NCI-H2196 treated with DMSO at 0.1 percent for 48 hours (cell line): Measurements from ENCODE around the gene NPC1.

ENCODE experiments used
- DNase-seq: peaks from one replicate; lab custom pipeline; 2025; ENCODE audit not compliant: unreplicated experiment; lab: John Stamatoyannopoulos, UW

Gene NPC1

DNA sequence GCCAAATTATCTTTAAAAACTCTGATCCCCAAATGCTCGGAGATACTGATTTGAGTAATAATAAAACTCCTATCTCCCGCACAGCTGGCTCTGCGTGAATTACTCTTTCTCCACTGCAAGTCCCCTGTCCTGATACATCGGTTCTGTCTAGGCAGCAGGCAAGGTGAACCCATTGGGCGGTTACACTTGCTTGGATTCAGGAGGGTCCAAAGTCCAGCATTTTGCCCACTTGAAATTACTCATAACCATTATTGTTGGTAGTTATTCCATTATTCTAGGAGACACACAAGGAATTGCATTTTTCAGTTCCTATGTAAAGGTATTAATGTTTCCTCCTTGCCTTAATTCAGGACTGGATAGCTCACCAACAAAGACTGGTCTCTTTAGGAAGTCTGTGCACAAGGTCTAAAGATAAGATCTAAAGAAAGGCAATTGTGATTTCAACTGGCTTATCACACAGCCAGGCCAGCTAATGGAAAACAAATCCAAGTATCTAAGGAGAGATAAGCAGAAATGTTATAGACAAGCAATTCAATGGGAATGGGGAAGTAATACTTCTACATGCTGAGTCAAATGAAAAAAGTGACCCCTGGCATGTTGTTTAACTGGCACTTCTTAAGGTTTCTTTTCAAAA lies 23.2 kb upstream of the NPC1 start:
- no peak for DNase-seq

DNA sequence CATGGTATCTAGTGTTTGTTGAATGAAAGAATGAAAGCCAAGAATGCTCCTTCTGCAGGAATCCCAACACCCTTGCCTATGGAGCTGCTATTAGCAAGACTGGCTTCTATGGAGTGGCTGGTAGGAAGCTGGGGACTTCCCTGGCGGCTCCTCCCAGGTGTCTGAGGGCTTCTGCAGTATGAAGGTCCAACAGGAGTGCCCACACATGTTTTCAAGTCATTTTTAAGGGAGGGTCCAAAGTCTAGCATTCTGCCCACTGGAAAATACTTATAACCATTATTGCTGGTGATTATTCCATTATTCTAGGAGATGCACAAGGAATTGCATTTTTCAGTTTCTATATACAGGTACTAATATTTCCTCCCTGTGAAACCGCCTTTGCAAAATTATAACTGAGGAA lies 21.9 kb upstream of the NPC1 start:
- DNase-seq, result no peak

GRCh38 chr18:23605941-23606340 lies 19.6 kb upstream of the NPC1 start:
- no peak for DNase-seq

DNA sequence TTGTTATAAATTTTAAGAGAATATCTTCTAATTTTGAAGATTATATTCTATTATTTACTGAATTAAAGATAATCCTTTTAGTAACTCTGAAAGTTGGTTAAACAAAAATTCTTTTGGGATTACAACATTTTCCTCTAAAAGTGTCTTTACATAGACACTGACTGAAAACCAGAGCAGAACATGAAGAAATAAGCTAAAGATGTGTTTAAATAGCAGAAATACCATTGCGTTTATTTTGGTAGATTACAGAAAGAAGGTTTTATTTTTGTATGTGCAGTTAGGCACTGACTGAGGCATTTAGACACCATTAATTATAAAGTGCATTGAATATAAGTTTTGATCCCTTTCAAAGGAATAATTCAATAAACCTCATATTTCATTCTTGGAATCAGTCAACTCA lies 13.5 kb upstream of the NPC1 start:
- DNase-seq, result no peak

DNA sequence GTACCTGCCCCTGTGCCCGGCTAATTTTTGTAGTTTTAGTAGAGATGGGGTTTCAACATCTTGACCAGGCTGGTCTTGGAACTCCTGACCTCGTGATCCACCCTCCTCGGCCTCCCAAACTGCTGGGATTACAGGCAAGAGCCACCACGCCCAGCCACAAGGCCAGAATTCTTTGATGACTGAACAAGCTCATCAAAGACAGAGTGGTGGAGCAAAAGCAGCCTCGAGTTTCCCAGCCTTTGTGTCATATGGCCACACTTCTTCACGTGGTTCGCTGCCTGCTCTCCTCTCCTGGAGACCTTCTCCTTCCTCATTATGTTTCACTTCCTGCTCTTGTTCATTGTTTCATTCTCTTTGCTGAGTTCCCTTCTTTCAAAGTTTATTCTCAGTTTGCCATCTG lies 9.9 kb upstream of the NPC1 start:
- no peak for DNase-seq

- no peak for DNase-seq
These were observed 9.3 kb upstream of the NPC1 start for GRCh38 chr18:23595591-23595990.

DNA sequence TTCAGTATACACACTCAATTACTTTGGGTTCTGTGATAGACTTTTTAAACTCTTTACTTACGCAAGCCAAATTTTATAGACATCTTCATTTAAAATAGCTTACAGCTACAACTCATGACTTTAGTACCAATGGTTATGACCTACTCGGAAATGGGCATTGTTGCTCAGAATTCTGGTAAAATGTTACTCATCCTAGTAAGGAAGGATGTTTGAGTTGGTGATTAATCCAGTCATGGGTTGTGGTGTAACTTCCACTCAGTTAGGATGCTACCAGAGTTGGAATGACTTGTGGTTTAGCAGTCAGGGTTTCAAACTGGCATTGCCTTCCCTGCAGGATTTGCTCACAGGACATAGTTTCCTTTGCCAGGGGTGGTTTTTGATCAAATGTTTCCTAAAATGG lies 7.4 kb upstream of the NPC1 start:
- no peak for DNase-seq

- no peak for DNase-seq
These were observed 6.6 kb upstream of the NPC1 start for GRCh38 chr18:23592911-23593310.

DNA sequence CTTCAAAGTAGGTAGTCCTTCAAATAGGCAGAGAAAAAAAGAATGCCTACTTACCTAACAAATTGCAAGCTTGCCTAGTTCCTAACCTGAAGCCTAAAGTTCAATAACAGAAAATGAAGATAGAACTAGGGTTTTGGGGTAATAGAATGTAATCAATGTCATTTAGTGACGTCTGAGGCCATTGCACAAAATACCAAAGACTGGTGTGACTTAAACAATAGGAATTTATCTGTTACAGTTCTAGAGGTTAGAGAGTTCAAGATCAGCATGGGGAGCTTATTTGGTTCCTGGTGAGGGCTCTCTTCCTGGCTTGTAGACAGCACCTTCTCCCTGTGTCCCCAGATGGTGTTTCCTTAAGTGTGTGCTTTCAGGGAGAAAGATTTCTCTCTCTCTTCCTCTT lies 4.7 kb upstream of the NPC1 start:
- no peak for DNase-seq

DNA sequence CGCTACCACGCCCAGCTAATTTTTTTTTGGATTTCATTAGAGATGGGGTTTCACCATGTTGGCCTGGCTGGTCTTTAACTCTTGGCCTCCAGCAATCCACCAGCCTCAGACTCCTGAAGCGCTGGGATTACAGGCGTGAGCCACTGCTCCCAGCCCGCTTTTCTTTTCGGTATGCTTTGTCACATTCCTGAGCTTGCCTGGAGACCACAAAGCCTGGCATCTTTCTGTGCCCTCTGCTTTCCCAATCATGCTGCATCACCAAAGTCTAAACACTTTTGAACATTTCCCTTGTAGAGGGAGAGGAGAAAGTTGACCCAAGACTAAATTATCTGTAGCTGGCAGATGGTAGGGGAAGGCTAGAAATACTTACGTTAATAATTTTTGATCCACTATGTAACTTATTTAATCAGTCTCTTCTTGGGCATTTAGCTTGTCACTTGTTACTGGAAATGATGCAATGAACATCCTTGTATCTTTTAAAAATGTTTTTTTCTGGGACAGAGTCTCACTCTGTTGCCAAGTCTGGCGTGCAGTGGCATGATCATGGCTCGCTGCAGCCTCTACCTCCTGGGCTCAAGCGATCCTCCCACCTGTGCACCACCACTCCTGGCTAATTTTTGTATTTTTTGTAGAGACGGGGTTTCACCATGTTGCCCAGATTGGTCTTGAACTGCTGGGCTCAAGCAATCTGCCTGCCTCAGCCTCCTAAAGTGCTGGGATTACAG lies 2.7 kb upstream of the NPC1 start:
- DNase-seq, result no peak

DNA sequence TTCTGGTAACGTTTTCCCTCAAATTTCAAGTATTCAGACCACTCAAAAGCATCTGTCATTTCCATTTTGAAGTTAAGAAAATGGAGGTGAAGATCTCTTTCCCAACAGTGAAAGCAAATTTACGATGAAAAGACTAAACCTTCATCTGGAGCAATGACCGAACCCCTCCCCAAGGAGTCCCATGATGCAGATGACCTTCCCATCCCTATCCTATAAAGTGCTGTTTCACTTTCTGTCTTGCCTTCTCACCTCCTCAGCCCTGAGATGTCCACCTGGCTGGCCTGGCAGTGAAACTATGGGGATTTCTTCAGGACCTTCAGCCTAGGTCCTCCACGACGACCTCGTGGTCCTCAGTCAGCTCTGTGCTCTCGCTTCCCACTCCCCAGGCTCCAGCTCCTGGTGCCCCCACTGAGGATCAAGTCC lies 925 bp upstream of the NPC1 start:
- no peak for DNase-seq

DNA sequence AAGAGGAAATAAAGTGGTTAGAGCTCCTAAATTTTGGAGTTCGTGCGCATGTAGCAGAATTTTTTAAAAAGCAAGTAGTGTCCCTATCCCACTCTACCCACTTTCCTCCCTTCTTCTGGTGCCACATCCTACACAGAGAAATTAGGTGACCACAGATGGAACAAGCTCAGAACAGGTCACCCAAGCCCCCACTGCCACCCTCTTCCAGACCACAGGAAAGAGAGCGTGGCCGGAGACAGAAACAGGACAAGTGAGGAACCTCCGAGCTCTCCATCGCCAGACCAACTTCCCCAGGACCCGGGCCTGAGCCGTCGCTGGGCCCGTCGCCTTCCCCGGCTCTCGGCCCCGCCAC lies 433 bp downstream of the NPC1 start:
- DNase-seq, result no peak

DNA sequence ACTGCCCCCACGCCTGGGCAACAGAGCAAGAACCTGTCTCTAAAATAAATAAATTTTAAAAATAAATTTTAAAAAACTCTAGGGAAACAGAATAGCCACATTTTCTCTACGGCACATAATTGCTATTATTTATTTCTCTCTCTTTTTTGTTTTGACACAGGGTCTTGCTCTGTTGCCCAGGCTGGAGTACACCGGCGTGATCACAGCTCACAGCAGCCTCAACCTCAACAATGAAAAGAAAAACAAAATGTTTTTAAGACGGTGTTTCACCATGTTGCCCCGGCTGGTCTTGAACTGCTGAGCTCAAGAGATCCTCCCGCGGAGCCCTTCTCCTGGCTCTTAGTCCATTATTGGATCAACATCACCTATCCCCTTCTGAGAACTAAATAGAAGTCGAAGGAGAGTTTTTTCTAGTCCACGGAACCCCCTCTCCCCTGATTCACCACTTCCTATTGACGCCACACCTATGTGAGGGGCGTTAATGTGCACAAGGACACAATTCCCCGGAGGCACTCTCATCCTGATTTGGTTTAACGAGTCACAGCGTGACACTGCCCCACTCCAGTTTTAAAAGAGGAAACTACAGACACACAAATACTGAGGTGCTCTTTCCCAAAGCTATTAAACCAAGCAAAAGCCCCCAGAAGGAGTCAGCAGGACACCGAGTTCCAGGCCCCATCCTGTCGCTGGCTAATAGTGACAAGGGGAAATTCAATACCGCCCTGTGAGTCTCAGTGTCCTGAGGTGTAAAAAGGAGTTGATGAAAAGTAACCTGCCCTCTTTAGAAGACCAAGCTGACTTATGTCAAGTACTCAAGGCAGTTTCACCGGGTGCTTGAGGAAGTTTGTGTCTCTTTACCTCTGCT lies 1.1 kb downstream of the NPC1 start:
- DNase-seq, result no peak

DNA sequence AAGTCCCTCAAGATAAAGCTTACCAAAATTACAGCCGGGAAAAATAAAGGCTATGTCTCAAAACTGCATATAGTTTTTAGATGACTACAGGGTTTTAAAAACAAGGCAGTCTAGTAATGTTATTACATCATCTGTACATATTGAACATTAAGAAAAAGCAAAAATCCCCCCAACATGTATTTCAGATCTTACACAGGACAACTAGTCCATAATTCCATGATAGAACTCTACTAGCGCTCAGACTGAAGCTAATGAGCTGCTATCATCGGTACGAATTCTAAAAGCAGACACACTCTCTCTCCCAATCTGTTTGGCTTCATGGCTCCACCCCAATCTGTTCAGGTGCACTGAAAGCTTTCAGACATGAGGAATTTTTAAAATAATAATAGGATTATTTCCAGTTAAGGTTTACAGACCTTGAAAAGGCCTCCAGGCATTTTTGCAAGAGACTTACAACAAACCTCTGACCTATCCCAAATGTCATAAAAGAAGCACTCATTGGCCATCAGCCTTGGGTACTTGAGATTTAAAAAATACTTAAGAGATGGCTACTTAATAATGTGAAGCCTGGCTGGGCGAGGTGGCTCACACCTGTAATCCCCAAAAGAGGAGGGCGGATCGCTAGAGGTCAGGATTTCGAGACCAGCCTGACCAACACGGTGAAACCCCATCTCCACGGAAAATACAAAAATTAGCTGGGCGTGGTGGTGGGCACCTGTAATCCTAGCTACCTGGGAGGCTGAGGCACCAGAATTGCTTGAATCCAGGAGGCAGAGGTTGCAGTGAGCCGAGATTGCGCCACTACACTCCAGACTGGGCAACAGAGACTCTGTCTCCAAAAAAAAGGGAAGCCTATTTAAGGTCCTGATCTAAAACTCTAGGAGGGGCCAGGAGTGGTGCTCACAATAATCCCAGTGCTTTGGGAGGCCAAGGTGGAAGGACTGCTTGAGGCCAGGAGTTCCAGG lies 2.0 kb downstream of the NPC1 start:
- no peak for DNase-seq

DNA sequence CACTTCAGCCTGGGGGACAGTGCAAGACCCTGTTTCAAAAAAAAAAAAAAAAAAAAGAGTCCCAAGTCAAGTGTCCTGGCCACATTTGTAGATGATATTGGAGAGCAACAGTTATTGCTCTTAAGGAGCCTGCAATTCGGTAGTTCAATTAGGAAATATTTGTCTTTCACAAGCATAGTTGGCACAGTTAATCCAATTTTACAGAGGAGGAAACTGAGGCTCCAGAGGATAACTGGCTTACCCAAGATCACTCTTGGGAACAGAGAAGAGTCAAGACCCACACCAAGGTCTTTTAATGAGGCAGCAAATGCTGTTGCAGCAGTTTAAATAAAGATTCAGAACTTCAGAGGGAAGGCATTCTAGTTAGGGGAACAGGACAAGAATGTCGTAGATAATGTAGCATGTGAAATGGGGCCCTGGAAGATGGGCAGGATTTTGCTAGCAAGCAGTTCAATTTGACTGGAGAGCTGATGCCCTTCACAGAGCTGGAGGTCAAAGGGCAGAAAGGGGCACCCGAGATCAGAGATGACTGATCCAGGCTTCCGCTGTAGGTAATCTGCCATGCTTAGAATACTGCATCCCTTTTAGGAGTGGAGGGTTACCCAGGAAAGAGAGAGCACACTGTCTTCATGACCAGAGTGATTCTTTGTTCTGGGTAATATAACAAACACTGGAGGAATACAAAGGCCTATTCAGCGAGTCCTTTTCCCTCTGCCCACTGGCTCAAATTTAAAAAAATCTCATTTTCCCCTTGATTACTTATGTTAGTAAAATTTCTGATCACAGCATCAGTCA lies 3.0 kb downstream of the NPC1 start:
- DNase-seq, result no peak

DNA sequence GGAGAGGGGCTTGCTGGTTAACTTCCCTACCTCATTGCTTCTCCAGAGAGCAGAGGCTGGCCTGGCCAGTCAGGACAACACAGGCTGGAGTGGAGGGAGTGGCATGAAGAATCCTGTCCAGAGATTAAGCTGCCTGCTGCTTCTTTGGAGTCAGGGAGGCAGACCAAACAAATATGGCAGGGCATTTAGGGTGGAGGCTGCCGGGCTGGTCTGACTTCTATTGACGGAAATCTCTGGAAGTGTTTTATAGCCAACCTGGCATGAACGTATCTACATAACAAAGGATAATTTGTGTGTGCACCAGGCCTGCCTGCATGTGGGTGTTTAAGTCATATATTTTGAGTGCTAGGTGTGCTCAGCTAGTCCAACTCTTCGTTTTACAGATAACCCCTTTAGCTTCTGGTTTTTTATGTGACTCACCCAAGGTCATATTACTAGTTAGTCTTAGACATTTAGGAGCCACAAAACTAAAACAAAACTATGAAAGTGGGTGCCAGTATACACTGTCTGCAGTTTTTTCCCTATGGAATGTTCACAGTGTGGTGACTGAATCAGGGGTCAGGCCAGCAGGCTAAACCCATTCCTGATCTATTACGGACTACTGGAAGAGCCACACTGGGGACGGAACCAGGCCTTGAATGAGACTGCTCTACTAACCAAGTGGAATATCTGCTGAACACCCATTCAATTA lies 5.5 kb downstream of the NPC1 start:
- DNase-seq, result no peak

- DNase-seq, result no peak
These were observed 7.2 kb downstream of the NPC1 start for GRCh38 chr18:23578891-23579653.

GRCh38 chr18:23578067-23578701 lies 8.1 kb downstream of the NPC1 start:
- DNase-seq, result no peak
